Activated CD4-positive, alpha-beta memory T cell treated with anti-CD3 and anti-CD28 coated beads for 36 hours (primary cell): ENCODE results near the gene CASP9. TPM values are rescaled to one million over a fixed set of nuclear protein-coding genes. Genes with fewer than 3 reads are reported as not detected.
A peak's percentile ranks its signal among the peaks of the same experiment; 100 is the strongest.

Experiments used
- CTCF ChIA-PET: fragments of 350-600 bp; sonication (Branson Sonifier 250); formaldehyde crosslinking; loops from one replicate; lab custom pipeline; 2021; ENCODE audit warnings: antibody characterized with exemption, inconsistent platforms; lab: Charles Lee
- POLR2A ChIA-PET: fragments of 350-600 bp; sonication (Branson Sonifier 250); formaldehyde crosslinking; loops from one replicate; lab custom pipeline; 2021; ENCODE audit warnings: antibody characterized with exemption; lab: Charles Lee
- DNase-seq: peaks from one replicate; pipeline ENCODE4 v3.0.0-alpha.2; 2020
- H3K27ac Mint-ChIP-seq: one replicate; pipeline ENCODE4 v1.8.0; 2021; ENCODE audit warnings: mixed read lengths
- H3K27me3 Mint-ChIP-seq: one replicate; pipeline ENCODE4 v1.8.0; 2021; ENCODE audit warnings: mixed read lengths
- H3K36me3 Mint-ChIP-seq: one replicate; pipeline ENCODE4 v1.8.0; 2021; ENCODE audit warnings: mixed read lengths
- H3K4me1 Mint-ChIP-seq: one replicate; pipeline ENCODE4 v1.8.0; 2021; ENCODE audit warnings: low read depth, mixed read lengths
- H3K4me3 Mint-ChIP-seq: one replicate; pipeline ENCODE4 v1.8.0; 2021; ENCODE audit warnings: mild to moderate bottlenecking, mixed read lengths
- H3K9me3 Mint-ChIP-seq: one replicate; pipeline ENCODE4 v1.8.0; 2021; ENCODE audit warnings: mixed read lengths
- intact Hi-C: fragments of 100-400 bp; cut with micrococcal nuclease; formaldehyde crosslinking; loops from one replicate; pipeline ENCODE4 v1.15.1; 2023
- total RNA-seq, 2 experiments: library from RNA; stranded (reverse); gene quantifications; one replicate each; pipeline ENCODE4 v1.2.3, GENCODE V29; 2021

The CASP9 gene
- total RNA-seq, result 10 to 100 TPM; 10.5 to 11.5 TPM

GRCh38 chr1:15524021-15524282 lies at the start of gene CASP9:
Gene CASP9, minus strand, starts transcription at chr1:15524215. Its CDS starts 15 bp downstream, at chr1:15524200.
- no peaks in the 10 kb centered on the region for H3K36me3 Mint-ChIP-seq
- ChIA-PET POLR2A (no interaction called here), CTCF (no interaction called here)
- H3K9me3 Mint-ChIP-seq, result no peaks in the 10 kb centered on the region
- H3K4me1 Mint-ChIP-seq, result peaks cover 43% of the 10 kb centered on the region
- H3K27ac Mint-ChIP-seq, result peak within 1 kb of the TSS; percentile 99
- no peaks in the 10 kb centered on the region for H3K27me3 Mint-ChIP-seq
- peak within 1 kb of the TSS; percentile 89 for H3K4me3 Mint-ChIP-seq
- intact Hi-C loops, result loop anchor here (2.0 to 10.0 kb wide), 4 partner anchors 107 to 1381 kb away; partner anchors contain the start of genes ARHGEF19 and EFHD2
- no peak for DNase-seq

- ChIA-PET POLR2A (no interaction called here), CTCF (no interaction called here)
- H3K27ac Mint-ChIP-seq, result no peak overlapping the region
- DNase-seq, result no peak
- H3K27me3 Mint-ChIP-seq, result no peaks in the 10 kb centered on the region
- intact Hi-C loops, result no loop called here
- H3K4me3 Mint-ChIP-seq, result no peak overlapping the region
- H3K4me1 Mint-ChIP-seq, result peaks cover 12% of the 10 kb centered on the region
- H3K36me3 Mint-ChIP-seq, result peaks cover 25% of the 10 kb centered on the region
- H3K9me3 Mint-ChIP-seq, result no peaks in the 10 kb centered on the region
Observed at GRCh38 chr1:15573477-15573876, 49.5 kb upstream of the CASP9 start.

- no peak for DNase-seq
- Mint-ChIP-seq H3K4me1 (no peaks in the 10 kb centered on the region), H3K27ac (peak overlapping the region; percentile 48), H3K36me3 (peaks cover 33% of the 10 kb centered on the region), H3K4me3 (no peak overlapping the region), H3K27me3 (no peaks in the 10 kb centered on the region), H3K9me3 (no peaks in the 10 kb centered on the region)
- CTCF ChIA-PET, result no interaction called here
- intact Hi-C loops, result no loop called here
- POLR2A ChIA-PET, result no interaction called here
Observed at GRCh38 chr1:15571266-15571665, 47.3 kb upstream of the CASP9 start.

- peaks cover 37% of the 10 kb centered on the region for H3K36me3 Mint-ChIP-seq
Observed at GRCh38 chr1:15570861-15571260, 46.8 kb upstream of the CASP9 start.

GRCh38 chr1:15568387-15569073 lies 44.5 kb upstream of the CASP9 start:
- H3K4me3 Mint-ChIP-seq, result no peak overlapping the region
- H3K9me3 Mint-ChIP-seq, result no peaks in the 10 kb centered on the region
- no peaks in the 10 kb centered on the region for H3K4me1 Mint-ChIP-seq
- no peak for DNase-seq
- H3K27me3 Mint-ChIP-seq, result no peaks in the 10 kb centered on the region
- intact Hi-C loops, result no loop called here
- POLR2A ChIA-PET, result no interaction called here
- H3K36me3 Mint-ChIP-seq, result peaks cover 41% of the 10 kb centered on the region
- CTCF ChIA-PET, result no interaction called here
- no peak overlapping the region for H3K27ac Mint-ChIP-seq

More at GRCh38 chr1:15570861-15571260, 46.8 kb upstream of the CASP9 start:
- intact Hi-C loops, result no loop called here
- Mint-ChIP-seq H3K9me3 (no peaks in the 10 kb centered on the region), H3K4me3 (no peak overlapping the region), H3K27ac (no peak overlapping the region), H3K27me3 (no peaks in the 10 kb centered on the region), H3K4me1 (no peaks in the 10 kb centered on the region)
- ChIA-PET POLR2A (no interaction called here), CTCF (no interaction called here)
- DNase-seq, result no peak

- H3K4me1 Mint-ChIP-seq, result no peaks in the 10 kb centered on the region
- no peak overlapping the region for H3K4me3 Mint-ChIP-seq
- ChIA-PET CTCF (no interaction called here), POLR2A (no interaction called here)
- no peaks in the 10 kb centered on the region for H3K27me3 Mint-ChIP-seq
- H3K27ac Mint-ChIP-seq, result no peak overlapping the region
- H3K36me3 Mint-ChIP-seq, result peaks cover 19% of the 10 kb centered on the region
- intact Hi-C loops, result no loop called here
- no peak for DNase-seq
- no peaks in the 10 kb centered on the region for H3K9me3 Mint-ChIP-seq
Observed at GRCh38 chr1:15559189-15559810, 35.3 kb upstream of the CASP9 start.

- Mint-ChIP-seq H3K4me1 (no peaks in the 10 kb centered on the region), H3K36me3 (peaks cover 15% of the 10 kb centered on the region), H3K4me3 (no peak overlapping the region), H3K27me3 (no peaks in the 10 kb centered on the region), H3K9me3 (no peaks in the 10 kb centered on the region), H3K27ac (no peak overlapping the region)
- DNase-seq, result no peak
- intact Hi-C loops, result no loop called here
- POLR2A ChIA-PET, result no interaction called here
- CTCF ChIA-PET, result no interaction called here
Observed at GRCh38 chr1:15558516-15558915, 34.5 kb upstream of the CASP9 start.

- Mint-ChIP-seq H3K4me3 (no peak overlapping the region), H3K27me3 (no peaks in the 10 kb centered on the region), H3K36me3 (peaks cover 12% of the 10 kb centered on the region), H3K9me3 (no peaks in the 10 kb centered on the region), H3K4me1 (no peaks in the 10 kb centered on the region), H3K27ac (no peak overlapping the region)
- DNase-seq, result no peak
- intact Hi-C loops, result no loop called here
- CTCF ChIA-PET, result no interaction called here
- POLR2A ChIA-PET, result no interaction called here
Observed at GRCh38 chr1:15557594-15557993, 33.6 kb upstream of the CASP9 start.

- Mint-ChIP-seq H3K9me3 (no peaks in the 10 kb centered on the region), H3K4me1 (no peaks in the 10 kb centered on the region), H3K27ac (no peak overlapping the region), H3K4me3 (no peak overlapping the region), H3K36me3 (peaks cover 9% of the 10 kb centered on the region), H3K27me3 (no peaks in the 10 kb centered on the region)
- POLR2A ChIA-PET, result no interaction called here
- CTCF ChIA-PET, result no interaction called here
- DNase-seq, result no peak
- intact Hi-C loops, result no loop called here
Observed at GRCh38 chr1:15557008-15557407, 33.0 kb upstream of the CASP9 start.

- POLR2A ChIA-PET, result no interaction called here
- CTCF ChIA-PET, result no interaction called here
Observed at GRCh38 chr1:15550573-15550972, 26.6 kb upstream of the CASP9 start.

GRCh38 chr1:15546641-15547040 lies 22.6 kb upstream of the CASP9 start:
- peaks cover 27% of the 10 kb centered on the region for H3K36me3 Mint-ChIP-seq
- CTCF ChIA-PET, result no interaction called here
- no peak overlapping the region for H3K27ac Mint-ChIP-seq
- H3K4me1 Mint-ChIP-seq, result no peaks in the 10 kb centered on the region
- H3K4me3 Mint-ChIP-seq, result no peak overlapping the region
- POLR2A ChIA-PET, result no interaction called here
- H3K27me3 Mint-ChIP-seq, result no peaks in the 10 kb centered on the region
- intact Hi-C loops, result no loop called here
- DNase-seq, result no peak
- H3K9me3 Mint-ChIP-seq, result no peaks in the 10 kb centered on the region

More at GRCh38 chr1:15550573-15550972, 26.6 kb upstream of the CASP9 start:
- Mint-ChIP-seq H3K27ac (no peak overlapping the region), H3K36me3 (peaks cover 14% of the 10 kb centered on the region), H3K4me3 (no peak overlapping the region), H3K4me1 (no peaks in the 10 kb centered on the region), H3K9me3 (no peaks in the 10 kb centered on the region), H3K27me3 (no peaks in the 10 kb centered on the region)
- intact Hi-C loops, result no loop called here
- DNase-seq, result no peak

- no peak for DNase-seq
- no peaks in the 10 kb centered on the region for H3K27me3 Mint-ChIP-seq
- intact Hi-C loops, result no loop called here
- no peak overlapping the region for H3K27ac Mint-ChIP-seq
- H3K9me3 Mint-ChIP-seq, result no peaks in the 10 kb centered on the region
- ChIA-PET CTCF (no interaction called here), POLR2A (no interaction called here)
- H3K36me3 Mint-ChIP-seq, result peaks cover 24% of the 10 kb centered on the region
- no peak overlapping the region for H3K4me3 Mint-ChIP-seq
- no peaks in the 10 kb centered on the region for H3K4me1 Mint-ChIP-seq
Observed at GRCh38 chr1:15543589-15544568, 19.9 kb upstream of the CASP9 start.
